Endothelial cell of umbilical vein (primary cell): ENCODE data around the gene C15orf40.

Experiments
- MAX ChIP-seq: IDR thresholded peaks from 2 replicates; pipeline ENCODE4 v1.6.1; 2011; ENCODE audit not compliant: insufficient read depth, insufficient read length
- TF ChIP-seq, protein P1 (sequence below), 2 donors: IDR thresholded peaks; 1 replicate in 1 of 2; 2 replicates in 1 of 2; pipeline ENCODE4 v1.5.1; 2011; ENCODE audit warnings: low read length in 2 of 2, mild to moderate bottlenecking in 2 of 2, moderate library complexity in 2 of 2, control low read depth in 1 of 2, inconsistent platforms in 1 of 2, low read depth in 1 of 2; ENCODE audit not compliant: insufficient read depth in 1 of 2; ENCODE audit errors: extremely low read depth in 1 of 2

- TF ChIP-seq, protein P1, sequence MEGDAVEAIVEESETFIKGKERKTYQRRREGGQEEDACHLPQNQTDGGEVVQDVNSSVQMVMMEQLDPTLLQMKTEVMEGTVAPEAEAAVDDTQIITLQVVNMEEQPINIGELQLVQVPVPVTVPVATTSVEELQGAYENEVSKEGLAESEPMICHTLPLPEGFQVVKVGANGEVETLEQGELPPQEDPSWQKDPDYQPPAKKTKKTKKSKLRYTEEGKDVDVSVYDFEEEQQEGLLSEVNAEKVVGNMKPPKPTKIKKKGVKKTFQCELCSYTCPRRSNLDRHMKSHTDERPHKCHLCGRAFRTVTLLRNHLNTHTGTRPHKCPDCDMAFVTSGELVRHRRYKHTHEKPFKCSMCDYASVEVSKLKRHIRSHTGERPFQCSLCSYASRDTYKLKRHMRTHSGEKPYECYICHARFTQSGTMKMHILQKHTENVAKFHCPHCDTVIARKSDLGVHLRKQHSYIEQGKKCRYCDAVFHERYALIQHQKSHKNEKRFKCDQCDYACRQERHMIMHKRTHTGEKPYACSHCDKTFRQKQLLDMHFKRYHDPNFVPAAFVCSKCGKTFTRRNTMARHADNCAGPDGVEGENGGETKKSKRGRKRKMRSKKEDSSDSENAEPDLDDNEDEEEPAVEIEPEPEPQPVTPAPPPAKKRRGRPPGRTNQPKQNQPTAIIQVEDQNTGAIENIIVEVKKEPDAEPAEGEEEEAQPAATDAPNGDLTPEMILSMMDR (IDR thresholded peaks at IDR 0.05; ENCODE audit: extremely low read depth in 1 of 2, insufficient read depth in 1 of 2, low read depth in 1 of 2, low read length in 2 of 2), result no peak
- TF ChIP-seq MAX, result no peak
Observed at GRCh38 chr15:82950746-82951370, 60.6 kb downstream of the C15orf40 start.
